NCI-H1694 treated with DMSO at 0.1 percent for 48 hours (cell line): ENCODE results near the gene SIDT2.
"Not testable (repeated sequence)": the region's sequence is repeated elsewhere in the genome, so short reads cannot be mapped to it uniquely, and the experiment has no call there.

Experiments
- DNase-seq: peaks from one replicate; lab custom pipeline; 2025; lab: John Stamatoyannopoulos, UW

Gene SIDT2

DNA sequence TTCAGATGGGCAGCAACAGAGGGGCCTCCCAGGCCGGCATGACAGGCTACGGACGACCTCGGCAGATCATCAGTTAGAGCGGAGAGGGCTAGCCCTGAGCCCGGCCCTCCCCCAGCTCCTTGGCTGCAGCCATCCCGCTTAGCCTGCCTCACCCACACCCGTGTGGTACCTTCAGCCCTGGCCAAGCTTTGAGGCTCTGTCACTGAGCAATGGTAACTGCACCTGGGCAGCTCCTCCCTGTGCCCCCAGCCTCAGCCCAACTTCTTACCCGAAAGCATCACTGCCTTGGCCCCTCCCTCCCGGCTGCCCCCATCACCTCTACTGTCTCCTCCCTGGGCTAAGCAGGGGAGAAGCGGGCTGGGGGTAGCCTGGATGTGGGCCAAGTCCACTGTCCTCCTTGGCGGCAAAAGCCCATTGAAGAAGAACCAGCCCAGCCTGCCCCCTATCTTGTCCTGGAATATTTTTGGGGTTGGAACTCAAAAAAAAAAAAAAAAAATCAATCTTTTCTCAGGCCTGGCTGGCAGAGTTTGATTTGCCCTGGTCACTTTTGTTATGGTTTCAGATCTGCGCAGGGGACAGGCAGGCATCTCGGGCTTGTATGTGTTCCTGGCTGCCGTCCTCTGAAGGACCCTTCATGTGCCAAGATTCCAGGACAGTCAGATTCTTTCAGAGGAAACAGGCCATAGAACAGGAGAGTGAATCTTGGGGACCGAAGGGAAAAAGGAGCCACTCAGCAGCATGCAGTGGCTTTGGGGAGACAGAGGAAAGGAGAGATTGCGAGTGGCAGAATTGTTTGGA lies 25.9 kb downstream of the SIDT2 start:
- no peak for DNase-seq

GRCh38 chr11:117205211-117205818 lies 26.8 kb downstream of the SIDT2 start:
- DNase-seq: no peak

DNA sequence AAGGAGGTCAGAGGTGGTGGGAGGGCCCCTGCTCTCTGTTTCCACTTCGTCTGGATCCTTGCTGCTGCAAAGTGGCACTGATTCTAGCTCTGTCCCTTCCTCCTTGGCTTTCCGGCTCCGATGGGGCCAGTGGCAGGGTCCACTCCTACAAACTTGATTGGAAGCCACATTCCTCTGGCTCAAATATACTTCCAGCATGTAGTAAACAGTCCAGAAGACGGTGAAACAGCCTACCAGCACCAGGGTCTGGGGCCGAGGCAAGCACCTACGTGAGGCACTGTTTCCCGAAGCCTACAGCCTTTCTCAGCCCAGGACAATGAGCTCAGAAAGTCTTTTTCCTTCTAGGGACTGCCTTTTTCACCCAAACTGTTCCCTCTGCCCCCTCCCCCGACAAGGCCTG lies 27.6 kb downstream of the SIDT2 start:
- not testable (repeated sequence) for DNase-seq

DNA sequence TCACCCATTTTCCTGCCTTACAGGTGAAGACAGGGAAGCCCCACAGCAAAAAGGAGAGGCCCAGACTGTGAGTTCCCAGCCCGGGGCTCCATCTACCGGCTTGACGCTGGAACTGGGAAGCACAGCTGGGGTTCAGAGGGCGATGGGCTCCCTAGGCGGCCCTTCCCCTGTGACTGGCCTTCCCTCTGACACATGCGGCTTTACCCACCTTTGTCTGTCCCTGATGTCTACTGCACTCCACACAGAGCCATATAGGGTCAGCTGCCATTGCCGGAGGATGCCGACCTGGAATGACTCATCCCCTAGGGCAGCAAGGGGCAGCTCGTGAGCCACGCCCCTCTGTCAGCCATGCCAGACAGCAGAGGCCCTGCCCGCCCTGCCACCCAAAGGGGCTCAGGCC lies 28.3 kb downstream of the SIDT2 start:
- not testable (repeated sequence) for DNase-seq

GRCh38 chr11:117207481-117207880 lies 28.9 kb downstream of the SIDT2 start:
- DNase-seq: not testable (repeated sequence)

DNA sequence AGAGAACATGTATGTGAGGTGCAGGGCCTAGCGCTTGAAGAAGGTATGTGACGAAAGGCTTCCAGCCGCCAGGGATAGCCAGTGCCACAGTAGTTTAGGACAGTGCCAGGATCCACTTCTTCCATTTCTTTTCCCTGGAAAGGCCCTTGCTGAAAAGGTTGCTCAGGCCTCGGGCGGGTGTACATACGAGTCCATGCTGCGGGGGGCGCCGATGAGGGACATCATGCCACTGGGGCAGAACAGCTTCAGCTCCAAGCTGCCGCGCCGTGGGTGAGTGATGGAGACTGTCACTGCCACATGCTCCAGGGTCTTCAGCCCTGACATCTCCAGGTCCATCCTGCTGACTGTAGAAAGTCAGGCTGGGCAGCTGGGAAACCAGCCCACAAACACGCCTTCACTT lies 30.2 kb downstream of the SIDT2 start:
- not testable (repeated sequence) for DNase-seq

DNA sequence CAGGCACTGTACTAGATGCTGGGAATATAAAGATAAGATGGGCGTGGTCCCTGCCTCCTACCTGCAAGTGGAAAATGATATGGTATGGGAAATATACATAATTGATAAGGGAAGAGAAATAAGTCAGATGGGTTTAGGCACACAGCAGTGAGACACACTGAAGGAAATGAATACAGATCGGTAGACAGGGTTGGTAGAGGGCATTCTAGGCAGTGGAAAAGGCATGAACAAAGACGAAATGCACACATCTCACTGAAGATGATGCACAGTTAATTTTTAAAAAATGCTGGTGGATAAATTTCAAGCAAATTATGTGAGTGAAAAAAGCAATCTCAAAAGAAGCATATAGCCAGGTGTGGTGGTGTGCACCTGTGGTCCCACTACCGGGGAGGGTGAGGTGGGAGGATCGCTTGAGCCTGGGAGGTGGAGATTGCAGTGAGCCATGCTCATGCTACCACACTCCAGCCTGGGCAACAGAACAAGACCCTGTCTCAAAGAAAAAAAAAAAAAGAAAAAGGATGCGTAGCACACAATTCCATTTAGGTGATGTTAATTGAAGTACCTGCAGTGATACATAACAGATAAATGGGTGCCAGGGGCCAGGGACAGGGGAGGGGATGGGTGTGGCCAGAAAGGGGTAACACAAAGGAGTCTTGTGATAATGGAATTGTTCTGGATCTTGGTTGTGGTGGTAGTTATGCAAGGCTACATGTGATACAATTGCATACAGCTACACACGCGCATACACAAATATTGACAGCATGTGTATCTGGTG lies 31.0 kb downstream of the SIDT2 start:
- DNase-seq: not testable (repeated sequence)

- no peak for DNase-seq
Observed at GRCh38 chr11:117210620-117211019, 32.1 kb downstream of the SIDT2 start.

- no peak for DNase-seq
Observed at GRCh38 chr11:117212697-117213355, 34.3 kb downstream of the SIDT2 start.

DNA sequence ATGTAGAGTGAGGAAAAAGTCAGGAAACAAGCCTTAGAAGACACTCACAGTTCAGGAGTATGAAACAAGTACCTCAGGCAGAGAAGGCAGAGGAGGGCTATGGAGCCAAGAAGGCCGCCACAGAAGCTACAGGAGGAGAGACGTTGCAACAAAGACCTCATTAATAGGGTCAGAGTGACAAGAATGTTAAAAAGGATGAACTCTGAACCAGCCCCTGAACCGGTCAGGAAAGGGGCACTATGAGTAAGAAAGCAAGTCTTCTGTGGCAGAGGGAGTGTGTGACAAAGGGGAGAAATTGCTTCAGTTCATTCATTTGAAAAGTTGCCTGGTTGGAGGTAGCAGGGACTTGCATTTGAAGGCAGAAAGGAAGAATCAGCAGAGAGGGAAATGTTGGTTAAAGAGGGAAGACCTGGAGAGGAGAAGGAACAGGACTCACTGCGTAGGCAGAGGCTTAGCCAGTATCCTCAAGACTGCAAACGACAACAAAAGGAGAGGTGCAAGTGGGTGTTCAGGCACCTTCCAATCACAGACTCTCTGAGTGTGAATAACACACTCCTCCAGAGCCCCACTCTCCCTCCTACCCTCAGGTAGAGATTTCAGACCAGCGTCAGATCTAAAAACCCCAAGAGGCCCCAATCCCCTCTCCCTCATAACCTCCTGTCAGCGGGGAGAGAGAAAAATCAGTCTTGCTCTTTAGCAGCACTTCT lies 36.0 kb downstream of the SIDT2 start:
- no peak for DNase-seq

GRCh38 chr11:117217141-117218084 lies 38.9 kb downstream of the SIDT2 start:
- DNase-seq: no peak

DNA sequence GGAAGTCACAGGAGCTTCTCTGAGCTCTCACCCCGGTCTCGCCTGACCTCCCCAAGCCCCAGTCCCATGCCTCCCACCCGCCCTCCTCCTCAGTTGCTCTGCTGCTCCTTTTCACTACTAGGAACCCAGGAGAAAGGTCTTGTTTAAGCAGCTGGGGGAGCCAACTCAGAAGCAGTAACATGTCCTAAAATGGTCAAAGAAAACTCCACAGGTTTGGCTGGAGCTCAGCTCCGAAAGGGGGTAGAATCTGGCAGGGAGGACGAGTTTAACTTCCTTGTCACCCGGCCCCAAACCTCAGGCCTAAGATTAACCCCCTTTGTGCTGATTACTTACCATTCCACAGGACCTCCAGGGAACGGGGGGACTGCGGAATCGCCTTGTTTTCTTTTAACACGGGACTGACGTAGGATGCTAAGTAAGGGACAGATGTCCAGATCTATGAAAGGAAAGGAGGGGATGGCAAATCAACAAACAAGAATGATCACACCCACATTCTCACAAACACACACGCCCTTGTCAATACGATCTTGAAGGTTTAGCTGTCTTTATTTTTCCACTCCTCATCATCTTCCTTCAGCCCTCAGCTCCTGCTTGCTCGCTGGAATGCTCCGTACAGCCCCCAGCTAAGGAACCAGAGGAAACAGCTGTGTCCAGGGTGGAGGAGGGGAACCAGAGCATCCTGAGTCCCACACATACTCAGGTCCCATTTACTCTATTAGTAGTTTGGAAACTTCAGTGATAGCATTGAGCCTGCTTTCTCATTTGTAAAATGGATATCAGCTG lies 39.8 kb downstream of the SIDT2 start:
- DNase-seq: no peak

DNA sequence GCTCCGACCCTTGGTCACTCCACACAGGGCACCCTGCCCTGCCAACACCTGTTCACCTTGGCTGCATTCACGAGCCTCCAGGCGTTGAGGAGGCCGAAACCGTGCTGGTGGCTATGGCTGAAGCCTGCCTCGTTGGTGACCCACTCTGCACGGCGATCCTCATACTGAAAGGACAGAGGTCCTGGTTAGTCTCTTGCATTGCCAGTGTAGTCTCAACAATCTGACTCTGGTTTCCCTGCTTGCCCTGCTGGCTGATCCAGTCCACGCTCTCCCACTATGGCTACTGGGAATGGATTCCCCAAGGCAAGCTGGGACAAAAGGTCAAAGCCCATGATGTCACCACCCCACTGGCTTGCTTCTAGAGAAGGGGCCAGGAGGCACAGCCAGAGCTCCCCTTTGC lies 40.5 kb downstream of the SIDT2 start:
- no peak for DNase-seq

DNA sequence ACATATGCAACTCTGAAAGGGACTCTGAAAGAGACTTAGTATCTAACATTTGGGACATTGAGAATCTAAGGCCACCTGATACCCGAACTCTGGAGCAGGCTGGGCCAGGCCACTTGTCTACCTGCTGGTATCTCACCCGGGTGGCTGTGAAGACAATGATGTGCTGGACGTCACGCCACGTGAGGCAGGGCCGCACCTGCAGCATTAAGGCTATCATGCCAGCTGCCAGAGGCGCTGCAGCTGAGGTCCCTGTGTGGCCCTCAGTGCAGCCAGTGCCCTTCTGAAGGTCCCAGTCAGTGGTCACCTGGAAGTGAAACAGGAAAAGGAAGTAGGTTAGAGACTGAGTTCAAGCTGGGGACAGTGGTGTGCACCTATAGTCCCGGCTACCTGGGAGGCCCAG lies 40.9 kb downstream of the SIDT2 start:
- DNase-seq: no peak

GRCh38 chr11:117219995-117220394 lies 41.5 kb downstream of the SIDT2 start:
- DNase-seq: no peak

GRCh38 chr11:117220568-117220967 lies 42.0 kb downstream of the SIDT2 start:
- no peak for DNase-seq

DNA sequence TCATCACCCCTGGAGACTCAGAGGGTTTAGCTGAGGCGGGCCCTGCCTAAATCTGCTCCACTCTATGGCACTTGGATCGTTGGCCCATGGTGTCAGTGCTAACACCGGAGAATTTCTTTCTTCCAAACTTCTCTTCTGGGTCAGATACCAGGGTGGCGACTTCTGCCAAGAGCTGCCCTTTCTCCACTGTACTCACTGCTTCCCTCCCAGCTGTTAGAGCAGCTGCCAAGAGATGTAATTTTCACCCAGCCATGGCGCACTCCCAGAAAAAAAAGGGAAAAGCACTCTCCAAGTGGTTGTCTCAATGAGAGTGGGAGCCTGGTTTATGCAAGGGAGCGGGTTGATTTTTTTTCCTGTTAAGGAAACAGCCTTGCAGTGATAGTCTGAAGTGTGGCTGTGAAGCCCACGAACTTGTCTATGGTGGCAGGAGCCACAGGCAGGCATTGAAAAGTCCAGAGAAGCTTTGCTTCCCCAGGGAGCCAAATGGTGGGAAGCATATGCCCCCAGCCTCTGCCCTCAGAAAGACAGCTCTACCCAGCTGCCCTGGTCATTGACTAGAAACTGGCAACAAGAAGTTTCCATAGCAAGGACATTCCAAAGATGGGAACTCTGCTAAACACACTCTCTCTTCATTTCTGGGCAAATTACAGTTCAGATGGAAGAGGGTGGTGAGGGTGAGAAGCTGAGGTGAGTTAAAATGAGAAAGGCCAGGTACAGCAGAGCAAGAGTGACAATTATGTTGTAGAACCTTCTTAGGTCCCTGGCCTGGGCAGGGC lies 42.6 kb downstream of the SIDT2 start:
- DNase-seq: no peak

GRCh38 chr11:117221775-117222517 lies 43.4 kb downstream of the SIDT2 start:
- no peak for DNase-seq
